GM19463 (cell line): ENCODE results near the gene SNTG2.
"Not testable (repeated sequence)": the region's sequence is repeated elsewhere in the genome, so short reads cannot be mapped to it uniquely, and the experiment has no call there.

Experiments
- ATAC-seq: cut with Tn5 transposase; IDR thresholded peaks from one replicate; pipeline ENCODE4 v1.9.1; 2021; ENCODE audit warnings: mild to moderate bottlenecking, moderate library complexity; ENCODE audit not compliant: unreplicated experiment

The SNTG2 gene

GRCh38 chr2:1088192-1088860 lies 137.7 kb downstream of the SNTG2 start:
- no peak for ATAC-seq

DNA sequence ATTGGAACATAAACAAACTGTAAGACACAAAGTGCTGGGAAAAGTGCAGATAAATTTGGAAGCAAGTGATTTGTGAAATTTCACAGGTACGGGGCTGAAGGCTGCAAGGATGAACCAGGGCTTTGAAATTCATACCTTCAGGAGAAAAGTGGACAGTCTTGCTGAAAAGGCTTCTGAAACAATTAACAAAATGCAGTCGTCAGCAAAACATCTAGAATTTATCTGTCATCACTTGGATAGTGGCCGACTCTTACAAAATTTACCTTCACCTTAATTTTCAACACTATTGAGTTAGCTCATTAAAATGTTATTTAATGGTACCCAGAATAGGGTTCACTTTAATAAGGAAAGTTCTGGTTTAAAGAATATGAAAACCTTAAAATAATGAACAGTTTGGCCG lies 138.3 kb downstream of the SNTG2 start:
- no peak for ATAC-seq

DNA sequence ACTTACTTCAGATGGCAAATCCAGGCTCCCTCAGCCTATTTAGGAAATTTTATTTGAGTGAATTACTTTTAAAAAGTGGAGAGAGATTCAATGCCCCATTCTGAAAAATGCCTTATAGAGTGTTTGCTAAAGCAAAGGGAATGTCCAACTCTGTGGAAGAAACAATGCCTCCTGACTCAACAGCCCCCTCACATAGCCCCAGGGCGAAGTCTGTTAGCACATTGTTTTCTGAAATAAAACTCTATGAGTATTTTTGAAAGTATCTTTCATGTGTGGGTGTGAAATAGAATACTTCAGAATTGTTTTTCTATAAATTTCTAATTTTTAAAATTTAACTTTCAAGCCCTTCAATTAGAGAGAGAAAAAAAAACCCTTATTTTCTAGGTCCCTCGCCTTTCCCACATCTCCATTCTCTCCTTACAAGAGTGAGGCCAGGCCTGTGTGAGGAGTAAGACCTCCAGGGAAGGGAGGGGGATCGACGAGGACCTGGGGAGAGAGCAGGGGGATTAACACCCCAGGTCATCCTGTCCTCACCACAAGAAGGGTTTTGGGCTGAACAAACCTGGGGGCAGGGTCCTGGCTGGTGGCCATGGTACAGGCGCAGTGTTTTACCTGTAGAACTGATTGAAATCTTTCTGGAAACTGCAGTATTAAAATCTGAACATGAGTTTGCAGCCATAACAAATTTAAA lies 141.4 kb downstream of the SNTG2 start:
- no peak for ATAC-seq

DNA sequence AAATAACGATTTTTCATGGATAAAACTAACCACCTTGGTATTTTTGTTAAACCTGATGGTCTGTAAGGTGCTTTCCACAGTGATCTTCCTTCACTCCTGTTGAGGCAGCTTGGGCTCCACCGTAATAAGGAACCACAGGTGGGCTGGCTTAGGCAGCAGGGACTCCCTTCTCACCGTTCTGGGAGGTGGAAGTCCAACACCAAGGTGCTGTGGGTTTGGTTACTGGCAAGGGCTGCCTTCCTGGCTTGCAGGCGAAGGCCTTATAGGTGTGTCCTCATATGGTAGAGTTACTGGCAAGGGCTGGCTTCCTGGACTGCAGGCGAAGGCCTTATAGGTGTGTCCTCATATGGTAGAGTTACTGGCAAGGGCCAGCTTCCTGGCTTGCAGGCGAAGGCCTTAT lies 143.0 kb downstream of the SNTG2 start:
- ATAC-seq: not testable (repeated sequence)

GRCh38 chr2:1097101-1097500 lies 146.5 kb downstream of the SNTG2 start:
- ATAC-seq: no peak

DNA sequence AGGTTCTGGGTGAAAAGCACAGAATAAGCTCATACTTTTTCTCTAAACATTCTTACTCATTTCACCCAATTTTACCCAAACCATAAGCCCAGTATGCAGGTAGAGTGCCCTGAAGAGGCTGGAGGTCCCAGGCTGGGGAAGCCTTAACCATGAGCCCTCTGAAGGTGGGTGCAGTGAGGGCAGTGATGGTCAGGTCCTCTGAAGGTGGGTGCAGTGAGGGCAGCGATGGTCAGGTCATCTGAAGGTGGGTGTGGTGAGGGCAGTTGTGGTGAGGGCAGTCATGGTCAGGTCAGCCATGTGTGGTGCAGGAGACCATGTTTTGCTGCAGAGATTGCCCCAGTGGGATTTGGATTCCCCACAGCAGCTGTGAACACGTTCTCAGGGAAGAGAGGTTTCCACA lies 148.8 kb downstream of the SNTG2 start:
- no peak for ATAC-seq

DNA sequence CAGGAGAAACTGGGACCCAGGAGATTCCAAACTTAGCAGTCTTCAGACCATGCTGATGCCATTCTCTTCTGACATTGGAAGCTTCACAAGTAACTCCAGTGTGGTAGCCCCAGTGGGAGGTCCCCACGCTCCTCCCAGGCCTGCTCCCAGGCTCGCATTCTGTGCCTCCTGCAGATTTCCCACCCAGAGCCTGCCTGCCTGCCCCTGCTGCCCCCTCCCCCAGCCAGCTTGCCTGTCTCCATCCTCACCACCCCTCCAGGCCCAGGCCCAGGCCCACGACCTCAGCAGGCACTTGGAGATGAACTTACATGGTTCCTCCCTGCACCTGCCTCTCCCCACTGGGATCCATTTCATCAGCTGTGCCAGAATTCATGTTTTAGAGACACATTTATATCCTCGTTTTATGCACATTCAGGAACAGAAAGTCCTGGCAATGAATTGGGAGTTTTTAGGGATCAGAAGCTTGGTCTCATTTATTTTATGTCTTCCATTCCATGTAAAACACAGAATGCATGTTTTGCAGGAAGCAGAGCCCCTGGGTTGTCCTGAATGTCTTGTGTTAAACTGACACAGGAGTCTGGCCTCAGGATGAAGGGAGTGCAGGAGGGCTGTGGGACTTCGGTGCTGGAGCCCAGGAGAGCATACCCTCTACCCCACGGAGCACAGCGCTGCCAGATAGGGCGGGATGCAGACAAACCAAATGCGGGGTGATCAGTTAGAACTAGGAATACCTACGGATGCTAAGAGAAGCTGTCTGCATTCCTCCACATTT lies 150.5 kb downstream of the SNTG2 start:
- ATAC-seq: no peak

GRCh38 chr2:1101982-1102590 lies 151.4 kb downstream of the SNTG2 start:
- ATAC-seq: no peak

DNA sequence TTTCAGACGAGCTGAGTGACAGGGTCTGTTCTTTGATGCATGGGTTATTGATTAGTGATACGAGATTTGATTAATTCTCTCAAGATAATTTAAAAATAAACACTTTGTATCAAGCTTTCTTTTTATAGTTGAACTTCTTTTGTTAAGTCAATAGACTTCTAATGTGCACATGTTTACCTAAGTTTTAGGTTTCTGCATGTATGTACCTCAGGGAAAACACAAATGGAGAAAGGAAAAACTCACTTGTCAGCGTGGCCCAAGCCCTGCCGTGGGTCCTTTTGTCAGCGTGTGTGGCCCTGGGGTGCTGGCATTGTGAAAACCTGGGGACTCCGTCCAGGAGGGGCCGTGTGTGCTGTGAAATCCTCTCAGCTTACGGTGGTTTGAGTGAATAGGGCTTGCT lies 153.7 kb downstream of the SNTG2 start:
- no peak for ATAC-seq

GRCh38 chr2:1106344-1106743 lies 155.7 kb downstream of the SNTG2 start:
- not testable (repeated sequence) for ATAC-seq

- no peak for ATAC-seq
Measured at GRCh38 chr2:1115843-1116539, 165.3 kb downstream of the SNTG2 start.

GRCh38 chr2:1117569-1117968 lies 166.9 kb downstream of the SNTG2 start:
- ATAC-seq: no peak

DNA sequence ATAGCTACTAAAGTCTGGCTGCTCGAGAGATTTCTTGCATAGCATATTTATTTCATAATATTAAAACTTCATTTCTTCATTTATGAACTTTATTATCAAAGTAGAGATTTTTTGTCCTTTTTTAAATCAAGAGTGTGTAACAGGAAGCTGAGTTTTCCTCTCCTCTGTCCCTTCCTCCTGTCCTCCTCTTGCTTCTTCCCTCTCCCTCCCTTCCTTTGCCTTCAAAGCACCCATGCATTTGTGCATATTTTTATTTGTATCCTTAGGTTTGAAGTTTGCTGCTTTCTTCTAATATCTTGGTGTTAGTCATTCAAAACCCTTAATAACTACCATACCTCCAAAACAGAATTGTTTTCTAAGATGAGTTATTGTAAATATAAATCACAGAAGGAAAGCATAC lies 174.6 kb downstream of the SNTG2 start:
- ATAC-seq: no peak

GRCh38 chr2:1125633-1126370 lies 175.2 kb downstream of the SNTG2 start:
- no peak for ATAC-seq

GRCh38 chr2:1129982-1130381 lies 179.3 kb downstream of the SNTG2 start:
- no peak for ATAC-seq

- no peak for ATAC-seq
Measured at GRCh38 chr2:1130922-1131321, 180.3 kb downstream of the SNTG2 start.

GRCh38 chr2:1132328-1132969 lies 181.8 kb downstream of the SNTG2 start:
- ATAC-seq: no peak

GRCh38 chr2:1133896-1134295 lies 183.2 kb downstream of the SNTG2 start:
- not testable (repeated sequence) for ATAC-seq

DNA sequence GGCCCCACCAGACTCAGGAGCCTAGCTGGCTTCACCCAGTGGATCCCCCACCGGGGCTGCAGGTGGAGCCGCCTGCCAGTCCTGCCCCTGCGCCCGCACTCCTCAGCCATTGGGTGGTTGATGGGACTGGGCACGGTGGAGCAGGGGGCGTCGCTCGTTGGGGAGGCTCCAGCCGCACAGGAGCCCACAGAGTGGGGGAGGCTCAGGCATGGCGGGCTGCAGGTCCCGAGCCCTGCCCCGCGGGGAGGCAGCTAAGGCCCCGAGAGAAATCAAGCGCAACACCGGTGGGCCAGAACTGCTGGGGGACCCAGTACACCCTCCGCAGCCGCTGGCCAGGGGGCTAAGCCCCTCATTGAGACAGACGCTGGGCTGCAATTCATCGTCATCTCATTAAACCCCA lies 184.0 kb downstream of the SNTG2 start:
- no peak for ATAC-seq

DNA sequence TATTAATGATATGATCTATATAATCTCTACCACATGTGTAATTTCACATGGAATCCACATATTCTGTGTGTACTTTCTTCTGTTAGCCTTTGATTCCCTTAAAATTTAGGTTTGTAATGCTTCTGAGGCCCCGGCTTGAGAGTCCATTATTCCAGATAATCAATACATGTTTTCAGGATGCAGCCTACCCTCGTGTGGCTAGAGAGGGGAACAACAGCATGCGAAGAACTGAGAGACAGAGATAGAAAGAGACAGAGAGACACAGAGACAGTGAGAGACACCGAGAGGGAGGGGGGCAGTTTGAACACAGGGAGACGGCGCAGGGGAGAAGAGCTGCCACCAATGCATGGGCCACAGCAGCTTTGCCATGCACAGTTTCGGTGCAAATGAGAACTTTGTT lies 185.4 kb downstream of the SNTG2 start:
- no peak for ATAC-seq
